Measurements from ENCODE around the gene SIVA1.

Gene SIVA1

DNA sequence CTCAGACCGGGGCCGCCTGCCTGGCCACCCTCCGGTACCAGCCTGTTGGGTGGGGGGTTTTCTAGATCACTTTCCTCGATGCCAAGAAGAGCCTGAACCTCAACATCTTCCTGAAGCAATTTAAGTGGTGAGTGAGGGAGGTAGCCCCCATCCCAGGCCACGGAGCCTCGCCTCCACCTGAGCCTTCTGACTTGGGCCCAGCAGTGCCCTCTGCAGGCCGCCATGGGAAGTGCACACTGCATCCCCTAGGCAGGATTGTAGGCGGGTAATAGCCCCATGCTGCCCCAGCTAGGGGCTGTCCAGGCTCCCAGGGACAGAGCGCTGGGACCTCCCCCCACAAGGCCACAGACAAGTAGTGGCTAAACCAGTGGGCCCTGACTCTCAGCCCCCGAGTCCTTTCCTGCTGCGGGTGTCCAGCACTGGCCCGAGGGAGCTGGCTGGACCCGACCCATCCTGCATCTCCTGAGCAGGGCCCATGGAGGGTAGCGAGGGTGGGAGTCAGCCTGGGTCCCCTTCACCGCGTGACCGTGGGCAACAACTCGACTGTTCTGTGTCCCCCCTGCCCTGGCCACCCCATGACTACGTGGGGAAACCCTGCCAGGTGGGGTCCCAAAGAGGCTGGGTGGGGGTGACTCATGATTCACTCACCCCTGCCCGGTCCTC lies 44.2 kb upstream of the SIVA1 start:
- Histone ChIP-seq H3K9me2 (replicated peaks; ENCODE audit: insufficient read depth, low read length) (no peaks in the 10 kb centered on the region), H4K20me1 (ENCODE audit: insufficient read depth, low read length) (no peaks in the 10 kb centered on the region), H3K36me3 (replicated peaks; ENCODE audit: insufficient read depth, low read length) (no peaks in the 10 kb centered on the region), H3K79me2 (ENCODE audit: low read length) (no peaks in the 10 kb centered on the region), H3F3A (ENCODE audit: insufficient read depth, low read length) (no peaks in the 10 kb centered on the region), H3K4me1 (ENCODE audit: low read length) (no peaks in the 10 kb centered on the region), H3K9ac (ENCODE audit: low read length) (no peak overlapping the region), H3K27ac (ENCODE audit: low read length) (no peak overlapping the region), H3K4me3 (ENCODE audit: low read length) (no peak overlapping the region), H2AFZ (ENCODE audit: low read length) (no peak overlapping the region), H3K4me2 (ENCODE audit: low read depth, low read length) (no peak overlapping the region), H3K9me3 (replicated peaks; ENCODE audit: insufficient read depth, low read length) (no peaks in the 10 kb centered on the region), H3K27me3 (replicated peaks; ENCODE audit: insufficient read depth, low read length) (no peaks in the 10 kb centered on the region)
- peak; percentile 53 for DNase-seq
- TF ChIP-seq, protein P1, sequence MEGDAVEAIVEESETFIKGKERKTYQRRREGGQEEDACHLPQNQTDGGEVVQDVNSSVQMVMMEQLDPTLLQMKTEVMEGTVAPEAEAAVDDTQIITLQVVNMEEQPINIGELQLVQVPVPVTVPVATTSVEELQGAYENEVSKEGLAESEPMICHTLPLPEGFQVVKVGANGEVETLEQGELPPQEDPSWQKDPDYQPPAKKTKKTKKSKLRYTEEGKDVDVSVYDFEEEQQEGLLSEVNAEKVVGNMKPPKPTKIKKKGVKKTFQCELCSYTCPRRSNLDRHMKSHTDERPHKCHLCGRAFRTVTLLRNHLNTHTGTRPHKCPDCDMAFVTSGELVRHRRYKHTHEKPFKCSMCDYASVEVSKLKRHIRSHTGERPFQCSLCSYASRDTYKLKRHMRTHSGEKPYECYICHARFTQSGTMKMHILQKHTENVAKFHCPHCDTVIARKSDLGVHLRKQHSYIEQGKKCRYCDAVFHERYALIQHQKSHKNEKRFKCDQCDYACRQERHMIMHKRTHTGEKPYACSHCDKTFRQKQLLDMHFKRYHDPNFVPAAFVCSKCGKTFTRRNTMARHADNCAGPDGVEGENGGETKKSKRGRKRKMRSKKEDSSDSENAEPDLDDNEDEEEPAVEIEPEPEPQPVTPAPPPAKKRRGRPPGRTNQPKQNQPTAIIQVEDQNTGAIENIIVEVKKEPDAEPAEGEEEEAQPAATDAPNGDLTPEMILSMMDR (IDR thresholded peaks at IDR 0.05; ENCODE audit: low read length) = peak; percentile 72
- no peak for TF ChIP-seq EZH2phosphoT487 (IDR thresholded peaks at IDR 0.05; ENCODE audit: low read length)

DNA sequence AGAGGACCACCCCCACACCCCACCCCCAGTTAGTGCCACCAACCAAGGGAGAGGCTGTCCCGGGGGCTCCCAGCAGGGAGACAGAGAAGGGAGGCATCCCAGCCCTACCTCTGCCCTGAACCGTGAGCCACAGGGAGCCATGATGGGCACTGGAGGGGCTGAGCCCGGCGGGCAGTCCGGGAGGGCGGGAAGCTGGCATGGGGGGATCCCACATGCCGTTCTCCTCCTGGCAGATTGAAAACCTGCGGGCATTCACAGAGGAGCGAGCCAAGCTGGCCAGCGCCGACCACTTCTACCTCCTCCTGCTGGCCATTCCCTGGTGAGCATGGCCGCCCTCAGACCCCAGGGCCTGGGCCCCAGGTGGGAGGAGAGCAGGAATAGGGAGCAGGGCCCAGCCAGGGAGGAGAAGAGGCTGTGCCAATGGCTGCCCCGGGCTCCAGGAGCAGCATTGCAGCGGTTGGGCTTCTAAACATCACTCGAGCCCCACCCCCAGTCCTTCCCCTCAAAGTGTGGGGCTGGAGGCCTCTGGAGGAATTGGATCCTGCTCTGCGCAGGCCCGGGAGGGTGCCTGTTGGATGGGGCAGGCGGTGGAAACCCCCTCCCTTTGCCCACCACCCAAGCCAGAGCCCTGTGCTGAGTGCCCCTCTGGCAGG lies 43.4 kb upstream of the SIVA1 start:
- no peak for TF ChIP-seq EZH2 (optimal IDR thresholded peaks at IDR 0.05; ENCODE audit: low read depth, low read length)
- TF ChIP-seq, protein P1 (IDR thresholded peaks at IDR 0.05; ENCODE audit: low read length) = no peak
- TF ChIP-seq EZH2phosphoT487 (IDR thresholded peaks at IDR 0.05; ENCODE audit: low read length) = no peak
- Histone ChIP-seq H3K9me2 (replicated peaks; ENCODE audit: insufficient read depth, low read length) (no peaks in the 10 kb centered on the region), H3K9ac (ENCODE audit: low read length) (no peak overlapping the region), H3K27me3 (replicated peaks; ENCODE audit: insufficient read depth, low read length) (no peaks in the 10 kb centered on the region), H3K27ac (ENCODE audit: low read length) (no peak overlapping the region), H3F3A (ENCODE audit: insufficient read depth, low read length) (no peaks in the 10 kb centered on the region), H3K4me1 (ENCODE audit: low read length) (no peaks in the 10 kb centered on the region), H3K4me3 (ENCODE audit: low read length) (no peak overlapping the region), H3K9me3 (replicated peaks; ENCODE audit: insufficient read depth, low read length) (no peaks in the 10 kb centered on the region), H3K79me2 (ENCODE audit: low read length) (no peaks in the 10 kb centered on the region), H3K4me2 (ENCODE audit: low read depth, low read length) (no peak overlapping the region), H3K36me3 (replicated peaks; ENCODE audit: insufficient read depth, low read length) (no peaks in the 10 kb centered on the region), H2AFZ (ENCODE audit: low read length) (no peak overlapping the region), H4K20me1 (ENCODE audit: insufficient read depth, low read length) (no peaks in the 10 kb centered on the region)
- no peak for DNase-seq

DNA sequence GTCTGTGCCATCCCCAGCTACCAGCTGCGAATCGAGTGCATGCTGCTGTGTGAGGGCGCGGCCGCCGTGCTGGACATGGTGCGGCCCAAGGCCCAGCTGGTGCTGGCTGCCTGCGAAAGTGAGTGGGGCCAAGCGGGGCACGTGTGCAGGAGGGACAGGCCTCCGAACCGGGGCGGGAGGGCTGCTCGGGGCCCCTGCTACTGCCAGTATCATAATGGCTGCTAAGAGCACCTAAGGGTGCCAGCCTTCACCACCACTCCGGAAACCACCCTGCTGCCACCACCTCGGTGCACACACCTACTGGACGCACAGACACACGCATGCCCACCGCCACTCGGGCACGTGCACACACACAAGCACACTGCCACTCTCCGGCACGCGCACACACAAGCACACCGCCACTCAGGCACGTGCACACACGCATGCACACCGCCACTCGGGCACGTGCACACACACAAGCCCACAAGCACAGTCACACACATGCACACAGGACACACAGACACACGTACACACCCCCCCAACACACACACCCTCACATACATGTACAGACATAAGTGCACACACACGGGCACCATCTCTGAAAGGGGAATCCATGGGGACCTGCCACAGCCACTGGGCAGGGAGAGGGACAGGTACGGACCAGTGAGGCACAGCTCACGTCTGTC lies 42.7 kb upstream of the SIVA1 start:
- H3K4me1 ChIP-seq (ENCODE audit: low read length) = no peaks in the 10 kb centered on the region
- DNase-seq = no peak
- H3K9me3 ChIP-seq (replicated peaks; ENCODE audit: insufficient read depth, low read length) = no peaks in the 10 kb centered on the region
- TF ChIP-seq EZH2phosphoT487 (IDR thresholded peaks at IDR 0.05; ENCODE audit: low read length) = no peak
- no peak for TF ChIP-seq EZH2 (optimal IDR thresholded peaks at IDR 0.05; ENCODE audit: low read depth, low read length)
- TF ChIP-seq, protein P1 (IDR thresholded peaks at IDR 0.05; ENCODE audit: low read length) = no peak
- no peaks in the 10 kb centered on the region for H3K79me2 ChIP-seq (ENCODE audit: low read length)
- H2AFZ ChIP-seq (ENCODE audit: low read length) = no peak overlapping the region
- H4K20me1 ChIP-seq (ENCODE audit: insufficient read depth, low read length) = no peaks in the 10 kb centered on the region
- no peak overlapping the region for H3K4me3 ChIP-seq (ENCODE audit: low read length)
- no peaks in the 10 kb centered on the region for H3K27me3 ChIP-seq (replicated peaks; ENCODE audit: insufficient read depth, low read length)
- no peak overlapping the region for H3K27ac ChIP-seq (ENCODE audit: low read length)
- H3K36me3 ChIP-seq (replicated peaks; ENCODE audit: insufficient read depth, low read length) = no peaks in the 10 kb centered on the region
- H3K4me2 ChIP-seq (ENCODE audit: low read depth, low read length) = no peak overlapping the region
- no peaks in the 10 kb centered on the region for H3K9me2 ChIP-seq (replicated peaks; ENCODE audit: insufficient read depth, low read length)
- H3K9ac ChIP-seq (ENCODE audit: low read length) = no peak overlapping the region
- H3F3A ChIP-seq (ENCODE audit: insufficient read depth, low read length) = no peaks in the 10 kb centered on the region
